ENCODE measurements around the gene HORMAD2. TPM values are rescaled to one million over a fixed set of nuclear protein-coding genes. Genes with fewer than 3 reads are reported as not detected.

Gene HORMAD2
- polyA plus RNA-seq, 1 of the 3 experiments (the other 2 are of a cell fraction): not detected

DNA sequence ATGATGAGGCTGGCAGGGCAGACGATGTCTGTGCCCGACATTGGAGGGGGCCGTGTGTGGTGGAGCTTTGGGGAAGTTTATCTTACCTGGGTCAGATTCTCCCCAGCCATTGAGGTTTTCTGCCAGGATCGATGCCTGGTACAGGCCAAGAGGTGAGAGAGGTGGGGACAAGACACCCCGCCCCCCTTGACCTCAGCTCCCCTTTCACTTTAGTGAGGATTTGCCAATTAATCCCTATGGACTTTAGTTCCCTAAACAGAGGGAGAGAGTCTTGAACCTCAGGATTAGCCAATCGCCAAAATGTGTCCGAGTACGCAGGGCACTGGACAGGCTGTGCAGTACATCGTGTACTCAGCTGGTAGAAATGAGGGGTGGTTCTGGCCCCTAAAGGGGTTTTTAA lies 541 bp downstream of the HORMAD2 start:
- Histone ChIP-seq H3K4me3 (ENCODE audit: low read depth in 2 of 2, low read length in 1 of 2) (no peak overlapping the region), H3K4me2 (no peak overlapping the region), H3K27ac (ENCODE audit: low read depth in 2 of 2, low read length in 1 of 2) (no peak overlapping the region), H4K20me1 (ENCODE audit: insufficient read depth) (no peaks in the 10 kb centered on the region), H3K9me2 (no peaks in the 10 kb centered on the region), H2AFZ (ENCODE audit: low read depth) (no peak overlapping the region), H3K79me2 (ENCODE audit: insufficient read depth) (no peaks in the 10 kb centered on the region), H3K9ac (no peak overlapping the region), H3K36me3 (replicated peaks in 1 of 2; ENCODE audit: control insufficient read depth in 1 of 2, insufficient read depth in 2 of 2, low read length in 1 of 2) (no peaks in the 10 kb centered on the region), H3K27me3 (ENCODE audit: insufficient read depth) (peaks cover 10% of the 10 kb centered on the region; the same call in 1 of the 2 replicates), H3F3A (replicated peaks; ENCODE audit: insufficient read depth) (no peaks in the 10 kb centered on the region), H3K4me1 (ENCODE audit: control insufficient read depth in 1 of 2, insufficient read depth in 2 of 2, low read depth in 1 of 2, low read length in 1 of 2) (peaks cover 0 to 2% of the 10 kb centered on the region in 2 experiments; a peak in 1 of 4 replicates), H3K9me3 (no peaks in the 10 kb centered on the region)
- CTCF ChIA-PET: interaction anchor here (0.9 to 1.4 kb wide), 2 partner anchors 8 to 445 kb away, joined by 3 to 4 read pairs; no protein-coding TSS in a partner anchor
- TF ChIP-seq SMC3 (IDR thresholded peaks at IDR 0.05; ENCODE audit: low read depth, low read length) (no peak), TAF1 (IDR thresholded peaks at IDR 0.05; ENCODE audit: borderline replicate concordance, low read depth, low read length) (no peak), CHD2 (IDR thresholded peaks at IDR 0.05; ENCODE audit: low read length, partially characterized antibody) (no peak), FOXM1 (IDR thresholded peaks at IDR 0.05; ENCODE audit: low read depth) (no peak), EP300 (IDR thresholded peaks at IDR 0.05; ENCODE audit: borderline replicate concordance in 1 of 2, low read depth in 1 of 2, low read length in 1 of 2) (no peak), MEF2A (IDR thresholded peaks at IDR 0.05; ENCODE audit: borderline replicate concordance, low read depth) (no peak), FOSL2 (IDR thresholded peaks at IDR 0.05; ENCODE audit: borderline replicate concordance, low read depth) (no peak), YY1 (IDR thresholded peaks at IDR 0.05; ENCODE audit: low read depth) (no peak), PBX3 (IDR thresholded peaks at IDR 0.05) (no peak), RCOR1 (IDR thresholded peaks at IDR 0.05; ENCODE audit: low read length) (no peak), MXI1 (IDR thresholded peaks at IDR 0.05; ENCODE audit: low read depth, low read length) (no peak), ELF1 (IDR thresholded peaks at IDR 0.05) (no peak), GATA2 (CRISPR knock-in tag; IDR thresholded peaks at IDR 0.05) (no peak)
- TF ChIP-seq, protein P1, sequence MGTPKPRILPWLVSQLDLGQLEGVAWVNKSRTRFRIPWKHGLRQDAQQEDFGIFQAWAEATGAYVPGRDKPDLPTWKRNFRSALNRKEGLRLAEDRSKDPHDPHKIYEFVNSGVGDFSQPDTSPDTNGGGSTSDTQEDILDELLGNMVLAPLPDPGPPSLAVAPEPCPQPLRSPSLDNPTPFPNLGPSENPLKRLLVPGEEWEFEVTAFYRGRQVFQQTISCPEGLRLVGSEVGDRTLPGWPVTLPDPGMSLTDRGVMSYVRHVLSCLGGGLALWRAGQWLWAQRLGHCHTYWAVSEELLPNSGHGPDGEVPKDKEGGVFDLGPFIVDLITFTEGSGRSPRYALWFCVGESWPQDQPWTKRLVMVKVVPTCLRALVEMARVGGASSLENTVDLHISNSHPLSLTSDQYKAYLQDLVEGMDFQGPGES (IDR thresholded peaks at IDR 0.05; ENCODE audit: low read depth, low read length): no peak
- TF ChIP-seq, protein P2, sequence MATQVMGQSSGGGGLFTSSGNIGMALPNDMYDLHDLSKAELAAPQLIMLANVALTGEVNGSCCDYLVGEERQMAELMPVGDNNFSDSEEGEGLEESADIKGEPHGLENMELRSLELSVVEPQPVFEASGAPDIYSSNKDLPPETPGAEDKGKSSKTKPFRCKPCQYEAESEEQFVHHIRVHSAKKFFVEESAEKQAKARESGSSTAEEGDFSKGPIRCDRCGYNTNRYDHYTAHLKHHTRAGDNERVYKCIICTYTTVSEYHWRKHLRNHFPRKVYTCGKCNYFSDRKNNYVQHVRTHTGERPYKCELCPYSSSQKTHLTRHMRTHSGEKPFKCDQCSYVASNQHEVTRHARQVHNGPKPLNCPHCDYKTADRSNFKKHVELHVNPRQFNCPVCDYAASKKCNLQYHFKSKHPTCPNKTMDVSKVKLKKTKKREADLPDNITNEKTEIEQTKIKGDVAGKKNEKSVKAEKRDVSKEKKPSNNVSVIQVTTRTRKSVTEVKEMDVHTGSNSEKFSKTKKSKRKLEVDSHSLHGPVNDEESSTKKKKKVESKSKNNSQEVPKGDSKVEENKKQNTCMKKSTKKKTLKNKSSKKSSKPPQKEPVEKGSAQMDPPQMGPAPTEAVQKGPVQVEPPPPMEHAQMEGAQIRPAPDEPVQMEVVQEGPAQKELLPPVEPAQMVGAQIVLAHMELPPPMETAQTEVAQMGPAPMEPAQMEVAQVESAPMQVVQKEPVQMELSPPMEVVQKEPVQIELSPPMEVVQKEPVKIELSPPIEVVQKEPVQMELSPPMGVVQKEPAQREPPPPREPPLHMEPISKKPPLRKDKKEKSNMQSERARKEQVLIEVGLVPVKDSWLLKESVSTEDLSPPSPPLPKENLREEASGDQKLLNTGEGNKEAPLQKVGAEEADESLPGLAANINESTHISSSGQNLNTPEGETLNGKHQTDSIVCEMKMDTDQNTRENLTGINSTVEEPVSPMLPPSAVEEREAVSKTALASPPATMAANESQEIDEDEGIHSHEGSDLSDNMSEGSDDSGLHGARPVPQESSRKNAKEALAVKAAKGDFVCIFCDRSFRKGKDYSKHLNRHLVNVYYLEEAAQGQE (IDR thresholded peaks at IDR 0.05; ENCODE audit: low read depth, low read length): no peak
- no peak for DNase-seq
- 85% methylated on average over 4 of the region's 9 CpGs for WGBS (ENCODE audit: low lambda C conversion rate)
- POLR2A ChIA-PET: no interaction called here
